RWPE1 (cell line): Measurements from ENCODE around the gene FYN.

ENCODE experiments used
- CTCF ChIA-PET: fragments of 350-600 bp; sonication (Branson Sonifier 250); formaldehyde crosslinking; extraction: SDS; loops from one replicate; lab custom pipeline; 2021; lab: Yijun Ruan, JAX
- POLR2A ChIA-PET: fragments of 400-600 bp; formaldehyde crosslinking; extraction: SDS; loops from one replicate; lab custom pipeline; 2020; ENCODE audit warnings: antibody characterized with exemption; ENCODE audit not compliant: low non-redundant PET; lab: Yijun Ruan, JAX
- DNase-seq: peaks from one replicate; pipeline ENCODE4 v3.0.0; 2012; ENCODE audit warnings: low spot score
- H3K27ac ChIP-seq: fragments of 450-650 bp; 2 replicates; pipeline ENCODE4 v1.5.1; 2017
- TF ChIP-seq, protein P1 (sequence below): fragments of 450-650 bp; conservative IDR thresholded peaks from 2 replicates; pipeline ENCODE4 v1.5.1; 2017; ENCODE audit warnings: low read depth, mild to moderate bottlenecking

Gene FYN

GRCh38 chr6:111780393-111780792 lies 92.9 kb downstream of the FYN start:
- ChIA-PET POLR2A (no interaction called here), CTCF (no interaction called here)
- no peak for DNase-seq
- TF ChIP-seq, protein P1, sequence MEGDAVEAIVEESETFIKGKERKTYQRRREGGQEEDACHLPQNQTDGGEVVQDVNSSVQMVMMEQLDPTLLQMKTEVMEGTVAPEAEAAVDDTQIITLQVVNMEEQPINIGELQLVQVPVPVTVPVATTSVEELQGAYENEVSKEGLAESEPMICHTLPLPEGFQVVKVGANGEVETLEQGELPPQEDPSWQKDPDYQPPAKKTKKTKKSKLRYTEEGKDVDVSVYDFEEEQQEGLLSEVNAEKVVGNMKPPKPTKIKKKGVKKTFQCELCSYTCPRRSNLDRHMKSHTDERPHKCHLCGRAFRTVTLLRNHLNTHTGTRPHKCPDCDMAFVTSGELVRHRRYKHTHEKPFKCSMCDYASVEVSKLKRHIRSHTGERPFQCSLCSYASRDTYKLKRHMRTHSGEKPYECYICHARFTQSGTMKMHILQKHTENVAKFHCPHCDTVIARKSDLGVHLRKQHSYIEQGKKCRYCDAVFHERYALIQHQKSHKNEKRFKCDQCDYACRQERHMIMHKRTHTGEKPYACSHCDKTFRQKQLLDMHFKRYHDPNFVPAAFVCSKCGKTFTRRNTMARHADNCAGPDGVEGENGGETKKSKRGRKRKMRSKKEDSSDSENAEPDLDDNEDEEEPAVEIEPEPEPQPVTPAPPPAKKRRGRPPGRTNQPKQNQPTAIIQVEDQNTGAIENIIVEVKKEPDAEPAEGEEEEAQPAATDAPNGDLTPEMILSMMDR: no peak
- no peak overlapping the region for H3K27ac ChIP-seq

GRCh38 chr6:111779660-111780059 lies 93.6 kb downstream of the FYN start:
- H3K27ac ChIP-seq: no peak overlapping the region
- TF ChIP-seq, protein P1: no peak
- ChIA-PET CTCF (interaction anchor here (0.5 kb wide), 1 partner anchor 264 kb away, joined by 3 read pairs; no protein-coding TSS in a partner anchor), POLR2A (no interaction called here)
- no peak for DNase-seq

GRCh38 chr6:111779031-111779430 lies 94.2 kb downstream of the FYN start:
- no peak overlapping the region for H3K27ac ChIP-seq
- CTCF ChIA-PET: no interaction called here
- DNase-seq: no peak
- TF ChIP-seq, protein P1: no peak
- POLR2A ChIA-PET: no interaction called here

GRCh38 chr6:111777357-111777756 lies 95.9 kb downstream of the FYN start:
- ChIA-PET CTCF (interaction anchor here (0.6 kb wide), 1 partner anchor 15 kb away, joined by 3 read pairs; no protein-coding TSS in a partner anchor), POLR2A (no interaction called here)
- TF ChIP-seq, protein P1: no peak
- DNase-seq: no peak
- no peak overlapping the region for H3K27ac ChIP-seq

GRCh38 chr6:111776236-111777221 lies 96.7 kb downstream of the FYN start:
- no peak overlapping the region for H3K27ac ChIP-seq
- ChIA-PET POLR2A (no interaction called here), CTCF (interaction anchor here (0.6 kb wide), 1 partner anchor 14 kb away, joined by 3 read pairs; no protein-coding TSS in a partner anchor)
- TF ChIP-seq, protein P1: no peak
- no peak for DNase-seq

- no peak for DNase-seq
- H3K27ac ChIP-seq: no peak overlapping the region
- ChIA-PET CTCF (interaction anchor here (0.6 kb wide), 1 partner anchor 206 kb away, joined by 3 read pairs; no protein-coding TSS in a partner anchor), POLR2A (no interaction called here)
- TF ChIP-seq, protein P1: no peak
These were observed 97.9 kb downstream of the FYN start for GRCh38 chr6:111775145-111775922.
